Forelimb muscle (tissue), 1 donor: ENCODE results near the gene TNFRSF1A. TPM values are rescaled to one million over a fixed set of nuclear protein-coding genes. Genes with fewer than 3 reads are reported as not detected.

Source experiments
- DNase-seq: peaks from one replicate; pipeline ENCODE4 v3.0.0-alpha.2; 2013; ENCODE audit warnings: low read depth
- polyA plus RNA-seq: library from polyadenylated mRNA; unstranded; fragments of 120-200 nt; gene quantifications from one replicate; pipeline ENCODE4 v1.2.1, GENCODE V29; 2013; ENCODE audit not compliant: insufficient read length

Gene TNFRSF1A
- polyA plus RNA-seq, 1 donor: 50.8 TPM

DNA sequence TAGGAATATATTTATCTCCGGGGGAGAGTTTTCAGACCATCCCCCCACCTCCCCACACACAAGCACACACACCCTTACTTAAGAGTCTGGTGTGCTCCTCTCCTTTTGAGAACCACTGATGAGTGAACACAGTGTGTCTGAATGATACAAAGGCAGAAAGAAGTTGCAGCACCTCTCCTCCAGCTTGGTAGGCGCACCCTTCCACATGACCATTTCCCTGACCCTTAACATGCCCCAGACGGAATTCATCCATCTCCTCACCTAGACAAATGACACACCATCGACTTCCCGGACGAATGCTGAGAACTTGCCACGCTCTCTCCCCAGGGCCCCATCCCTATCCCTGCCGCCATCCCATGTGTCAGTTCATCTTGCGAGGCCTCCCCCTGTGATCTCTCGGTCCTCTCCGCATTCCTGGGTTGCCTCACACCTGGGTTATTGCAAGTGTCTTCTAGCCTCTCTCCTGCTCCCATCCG, 3.9 kb downstream of the TNFRSF1A start:
- no peak for DNase-seq

DNA sequence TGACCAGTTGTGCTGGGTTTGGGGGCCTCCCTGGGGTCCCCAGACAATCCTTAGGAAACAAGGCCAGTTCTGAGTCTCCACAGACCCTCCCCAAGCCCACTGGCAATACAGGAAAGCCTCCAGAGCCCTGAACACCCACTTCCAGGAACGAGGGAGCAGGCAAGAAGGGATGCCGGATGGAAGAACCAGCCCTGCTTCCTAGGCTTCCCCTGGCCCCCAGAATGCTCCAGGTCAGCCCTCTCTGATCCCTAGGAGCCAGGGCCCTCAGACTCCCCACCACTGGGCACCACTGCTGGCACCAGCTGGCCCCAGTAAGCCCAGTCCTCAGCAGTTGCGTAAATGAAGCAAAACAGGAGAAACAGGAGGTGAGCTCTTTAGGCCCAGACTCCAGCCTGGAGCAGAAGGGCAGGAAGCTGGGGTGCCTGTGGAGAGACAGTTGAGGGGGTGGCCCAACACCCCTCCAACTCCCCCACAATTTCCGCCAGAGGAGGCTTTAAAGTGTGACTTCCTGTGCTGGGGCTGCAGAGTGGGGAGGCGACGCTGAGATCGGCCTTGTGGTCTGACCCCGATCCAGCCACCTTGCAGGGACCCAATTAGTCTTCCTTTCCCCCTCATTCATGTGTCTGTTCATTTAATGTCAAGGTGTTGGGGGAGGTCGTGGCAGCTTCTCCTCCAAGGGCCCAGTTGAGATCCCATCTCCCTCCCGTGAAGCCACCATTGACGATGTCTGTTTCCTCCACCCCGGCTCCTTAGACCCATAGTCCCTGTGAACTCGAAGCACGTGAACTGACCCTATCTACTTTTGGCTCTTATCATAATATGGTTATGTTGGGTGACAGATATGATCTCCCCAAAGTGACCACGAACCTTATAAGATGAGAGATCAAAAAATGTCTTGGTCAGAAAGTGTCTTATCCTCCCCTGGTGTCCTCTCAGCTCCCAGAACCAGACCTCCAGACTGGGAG, 4.7 kb downstream of the TNFRSF1A start:
- no peak for DNase-seq

DNA sequence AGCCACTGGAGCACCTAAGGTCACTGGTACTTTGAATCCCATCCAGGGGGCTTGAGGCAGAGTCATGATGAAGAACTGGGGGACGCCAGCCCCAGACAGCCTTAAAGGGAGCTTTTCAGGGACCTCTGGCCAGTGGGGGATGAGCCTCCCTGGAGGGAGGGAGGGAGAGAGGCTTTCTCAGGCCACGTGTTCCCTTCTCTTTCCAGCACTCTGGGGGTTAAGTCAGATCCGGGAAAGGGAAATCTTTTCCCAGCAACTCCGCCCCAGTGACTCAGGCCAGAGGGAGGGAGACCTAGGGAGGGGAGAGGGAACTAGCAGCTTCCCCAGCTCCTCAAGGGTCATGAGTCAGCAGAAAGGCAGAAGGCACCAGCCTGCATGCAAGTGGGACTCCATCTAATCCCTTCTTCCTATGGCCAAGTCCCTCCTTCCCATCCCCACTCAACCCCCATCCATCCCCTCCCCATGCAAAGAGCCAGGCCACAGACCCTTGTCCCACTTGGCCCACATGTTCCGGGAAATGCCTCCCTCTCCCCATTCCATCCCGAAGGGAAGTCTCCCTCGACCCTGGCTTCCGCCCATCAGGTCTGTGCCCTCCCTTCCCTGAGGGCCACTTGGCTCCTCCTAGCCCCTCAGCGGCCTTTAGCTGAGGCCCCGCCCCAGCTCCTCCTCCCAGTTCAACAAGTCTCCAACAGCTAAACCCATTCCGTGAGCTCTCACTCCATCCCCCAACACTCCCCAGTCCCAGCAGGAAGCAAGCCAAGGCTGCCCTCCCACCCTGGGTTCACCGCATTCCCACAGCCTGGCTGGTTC, 5.6 kb downstream of the TNFRSF1A start:
- peak; percentile 90 for DNase-seq

GRCh38 chr12:6335451-6336078, 6.3 kb downstream of the TNFRSF1A start:
- DNase-seq: no peak

GRCh38 chr12:6334940-6335450, 6.9 kb downstream of the TNFRSF1A start:
- DNase-seq: no peak

DNA sequence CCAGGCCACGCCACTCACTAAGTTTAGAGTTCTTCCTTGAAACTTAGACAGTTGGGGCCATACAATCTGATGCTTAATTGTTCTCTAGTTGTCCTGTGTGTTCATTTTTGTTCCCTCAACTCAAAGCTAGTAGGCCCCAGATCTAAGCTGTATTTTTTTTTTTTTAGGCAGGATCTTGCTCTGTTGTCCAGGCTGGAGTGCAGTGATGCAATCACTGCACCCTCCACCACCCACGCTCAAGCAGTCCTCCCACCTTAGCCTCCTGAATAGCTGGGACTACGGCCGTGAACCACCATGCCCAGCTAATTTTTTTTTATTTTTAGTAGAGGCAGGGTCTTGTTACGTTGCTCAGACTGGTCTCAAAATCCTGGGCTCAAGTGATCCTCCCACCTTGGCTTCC, 7.5 kb downstream of the TNFRSF1A start:
- no peak for DNase-seq

GRCh38 chr12:6333566-6333965, 8.3 kb downstream of the TNFRSF1A start:
- DNase-seq: no peak

- DNase-seq: no peak
These were observed 8.8 kb downstream of the TNFRSF1A start for GRCh38 chr12:6333029-6333428.

- no peak for DNase-seq
These were observed 9.4 kb downstream of the TNFRSF1A start for GRCh38 chr12:6332459-6332858.

GRCh38 chr12:6330999-6331714, 10.7 kb downstream of the TNFRSF1A start:
- no peak for DNase-seq

DNA sequence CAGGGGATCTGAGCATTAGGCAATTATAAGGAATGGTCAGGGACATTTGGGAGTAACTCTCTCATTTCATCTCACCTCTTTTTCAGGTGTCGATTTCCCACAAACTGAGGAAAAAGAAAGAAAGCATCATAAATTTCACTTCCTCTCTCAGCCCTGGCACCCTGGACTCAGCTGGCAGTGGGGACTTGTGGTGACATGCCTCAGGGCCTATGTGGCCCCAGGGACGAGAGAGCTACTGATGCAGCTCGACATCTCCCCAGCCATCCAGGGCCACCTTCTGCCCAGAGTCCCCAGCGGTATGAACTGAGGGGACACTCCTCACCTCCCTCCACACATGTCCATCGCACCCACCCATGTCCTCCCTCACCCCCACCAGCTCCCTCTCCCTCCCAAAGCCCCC, 11.7 kb downstream of the TNFRSF1A start:
- no peak for DNase-seq

DNA sequence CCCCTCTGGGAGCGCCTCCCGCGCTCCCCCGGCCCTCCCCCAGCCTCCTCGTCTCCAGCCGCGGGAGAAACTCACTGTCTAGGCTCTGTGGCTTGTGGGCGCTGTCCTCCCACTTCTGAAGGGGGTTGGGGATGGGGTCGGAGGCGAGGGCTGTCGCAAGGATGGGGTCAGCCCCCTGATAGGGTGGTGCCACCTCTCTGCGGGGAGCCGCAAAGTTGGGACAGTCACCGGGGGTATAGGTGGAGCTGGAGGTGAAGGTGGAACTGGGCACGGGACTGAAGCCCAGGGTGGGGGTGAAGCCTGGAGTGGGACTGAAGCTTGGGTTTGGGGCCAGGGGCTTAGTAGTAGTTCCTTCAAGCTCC, 12.2 kb downstream of the TNFRSF1A start:
- DNase-seq: no peak

DNA sequence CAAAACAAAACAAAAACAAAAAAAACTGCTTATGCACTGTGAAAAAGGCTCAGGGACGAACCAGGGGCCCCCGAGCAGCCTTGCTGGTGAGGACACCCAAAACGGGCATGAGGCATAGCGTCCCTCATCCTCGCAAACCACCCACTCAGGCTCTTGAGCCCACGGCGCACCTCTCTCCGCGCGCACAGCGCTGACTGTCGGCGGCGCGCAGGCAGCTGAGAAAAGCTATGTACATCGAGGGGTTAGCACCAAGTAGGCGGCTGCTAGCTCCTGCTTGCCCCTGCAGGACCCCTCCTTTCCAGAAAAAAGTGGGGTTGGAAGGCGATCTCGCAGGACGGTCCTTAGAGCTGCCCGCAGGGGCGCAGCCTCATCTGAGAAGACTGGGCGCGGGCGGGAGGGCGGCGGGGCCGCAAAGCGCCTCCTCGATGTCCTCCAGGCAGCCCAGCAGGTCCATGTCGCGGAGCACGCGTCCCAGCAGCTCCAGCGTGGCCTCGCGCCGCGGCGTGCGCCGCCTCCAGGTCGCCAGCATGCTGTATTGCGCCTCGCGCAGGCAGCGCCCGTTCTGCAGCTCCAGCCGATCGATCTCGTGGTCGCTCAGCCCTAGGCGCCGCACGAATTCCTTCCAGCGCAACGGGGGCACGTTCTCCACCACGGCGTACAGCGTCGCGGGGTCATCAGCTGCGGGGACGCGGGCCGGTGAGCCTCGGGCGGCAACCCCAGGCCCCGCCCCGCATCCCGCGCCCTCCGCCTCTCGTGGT, 12.8 kb downstream of the TNFRSF1A start:
- DNase-seq: no peak

- no peak for DNase-seq
These were observed 13.7 kb downstream of the TNFRSF1A start for GRCh38 chr12:6328045-6328779.

DNA sequence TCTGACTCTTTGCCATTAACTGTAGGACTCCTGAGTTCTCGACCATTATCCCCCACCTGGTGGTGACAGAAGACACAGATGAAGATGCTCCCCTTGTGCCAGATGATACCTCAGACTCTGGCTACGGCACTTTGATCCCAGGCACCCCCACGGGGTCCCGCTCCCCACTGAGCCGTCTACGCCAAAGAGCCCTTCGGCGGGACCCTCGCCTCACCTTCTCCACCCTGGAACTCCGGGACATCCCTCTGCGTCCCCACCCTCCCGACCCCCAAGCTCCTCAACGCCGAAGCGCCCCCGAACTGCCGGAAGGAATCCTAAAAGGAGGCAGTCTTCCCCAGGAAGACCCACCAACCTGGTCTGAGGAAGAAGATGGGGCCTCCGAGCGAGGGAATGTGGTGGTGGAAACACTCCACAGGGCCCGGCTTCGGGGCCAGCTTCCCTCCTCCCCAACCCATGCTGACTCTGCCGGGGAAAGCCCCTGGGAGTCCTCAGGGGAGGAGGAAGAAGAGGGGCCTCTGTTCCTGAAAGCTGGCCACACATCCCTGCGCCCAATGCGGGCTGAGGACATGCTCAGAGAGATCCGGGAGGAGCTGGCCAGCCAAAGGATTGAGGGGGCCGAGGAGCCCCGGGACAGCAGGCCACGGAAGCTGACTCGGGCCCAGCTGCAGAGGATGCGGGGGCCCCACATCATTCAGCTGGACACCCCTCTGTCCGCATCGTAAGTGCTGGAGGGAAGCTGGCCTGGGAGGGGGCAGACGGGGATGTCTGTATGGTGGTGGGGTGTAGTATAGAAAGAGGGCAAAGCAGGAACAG, 14.4 kb downstream of the TNFRSF1A start:
- DNase-seq: no peak

DNA sequence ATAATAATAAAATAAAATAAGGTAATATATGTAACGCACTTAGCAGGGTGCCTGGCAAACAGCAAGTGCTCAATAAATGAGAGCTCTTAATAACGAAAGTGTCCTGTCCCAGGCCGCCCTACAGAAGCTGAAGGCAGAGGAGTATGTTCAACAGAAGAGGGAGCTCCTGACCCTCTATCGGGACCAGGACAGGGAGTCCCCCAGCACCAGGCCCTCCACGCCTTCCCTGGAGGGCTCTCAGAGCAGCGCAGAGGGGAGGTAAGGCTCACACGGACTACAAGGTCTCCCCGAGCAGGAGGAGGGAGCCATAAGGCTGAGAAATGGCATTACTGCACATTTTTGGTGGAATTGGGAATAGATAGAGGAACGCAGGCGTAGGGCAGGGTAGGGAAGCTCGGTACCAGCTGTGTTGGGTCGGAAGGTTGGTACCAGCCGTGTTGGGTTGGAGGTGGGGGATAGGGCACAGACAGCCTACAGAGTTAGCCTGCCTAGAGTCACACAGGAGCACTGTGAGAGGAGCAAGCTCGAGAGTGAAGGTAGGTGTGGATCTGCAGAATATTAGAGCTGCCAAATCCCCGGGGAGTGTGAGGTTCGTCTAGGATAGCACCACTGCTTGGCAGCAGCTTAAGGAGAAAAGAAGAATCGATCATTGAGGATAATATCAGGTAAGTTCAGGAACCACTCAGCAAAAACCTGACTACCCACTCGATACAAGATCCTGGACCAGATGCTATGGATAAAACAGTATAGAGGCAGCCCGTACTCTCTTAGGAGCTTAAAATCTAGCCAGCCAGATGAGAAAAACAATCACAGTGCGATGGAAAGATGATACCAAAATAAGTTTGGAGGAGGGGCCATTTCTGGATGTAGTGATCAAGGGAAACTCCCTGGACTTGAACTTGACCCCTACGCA, 15.3 kb downstream of the TNFRSF1A start:
- DNase-seq: no peak

GRCh38 chr12:6324936-6325750, 16.7 kb downstream of the TNFRSF1A start:
- no peak for DNase-seq
